Measurements from ENCODE around the gene ST8SIA4.

ST8SIA4 gene

DNA sequence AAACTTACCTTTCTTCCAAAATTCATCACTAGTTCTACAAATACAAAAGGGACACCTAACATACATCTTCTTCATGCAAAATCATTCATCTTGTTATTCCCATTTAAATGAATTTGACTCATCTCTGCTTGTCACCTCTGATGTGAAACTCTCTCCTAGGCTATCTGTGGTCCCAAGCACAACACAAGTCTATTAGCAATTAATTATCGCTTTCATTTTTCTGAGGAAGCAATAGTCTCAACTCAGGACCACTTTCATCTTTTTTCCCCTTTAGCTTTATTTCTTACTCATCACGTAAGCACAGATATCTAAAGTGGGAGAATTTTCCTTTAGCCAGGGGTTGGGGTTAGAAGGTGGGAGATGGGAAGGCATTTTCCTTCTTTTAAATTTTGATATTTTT, 131.9 kb downstream of the ST8SIA4 start:
- TF ChIP-seq, protein P1, sequence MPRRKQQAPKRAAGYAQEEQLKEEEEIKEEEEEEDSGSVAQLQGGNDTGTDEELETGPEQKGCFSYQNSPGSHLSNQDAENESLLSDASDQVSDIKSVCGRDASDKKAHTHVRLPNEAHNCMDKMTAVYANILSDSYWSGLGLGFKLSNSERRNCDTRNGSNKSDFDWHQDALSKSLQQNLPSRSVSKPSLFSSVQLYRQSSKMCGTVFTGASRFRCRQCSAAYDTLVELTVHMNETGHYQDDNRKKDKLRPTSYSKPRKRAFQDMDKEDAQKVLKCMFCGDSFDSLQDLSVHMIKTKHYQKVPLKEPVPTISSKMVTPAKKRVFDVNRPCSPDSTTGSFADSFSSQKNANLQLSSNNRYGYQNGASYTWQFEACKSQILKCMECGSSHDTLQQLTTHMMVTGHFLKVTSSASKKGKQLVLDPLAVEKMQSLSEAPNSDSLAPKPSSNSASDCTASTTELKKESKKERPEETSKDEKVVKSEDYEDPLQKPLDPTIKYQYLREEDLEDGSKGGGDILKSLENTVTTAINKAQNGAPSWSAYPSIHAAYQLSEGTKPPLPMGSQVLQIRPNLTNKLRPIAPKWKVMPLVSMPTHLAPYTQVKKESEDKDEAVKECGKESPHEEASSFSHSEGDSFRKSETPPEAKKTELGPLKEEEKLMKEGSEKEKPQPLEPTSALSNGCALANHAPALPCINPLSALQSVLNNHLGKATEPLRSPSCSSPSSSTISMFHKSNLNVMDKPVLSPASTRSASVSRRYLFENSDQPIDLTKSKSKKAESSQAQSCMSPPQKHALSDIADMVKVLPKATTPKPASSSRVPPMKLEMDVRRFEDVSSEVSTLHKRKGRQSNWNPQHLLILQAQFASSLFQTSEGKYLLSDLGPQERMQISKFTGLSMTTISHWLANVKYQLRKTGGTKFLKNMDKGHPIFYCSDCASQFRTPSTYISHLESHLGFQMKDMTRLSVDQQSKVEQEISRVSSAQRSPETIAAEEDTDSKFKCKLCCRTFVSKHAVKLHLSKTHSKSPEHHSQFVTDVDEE (CRISPR knock-in tag; IDR thresholded peaks at IDR 0.05) = no peak
- TF ChIP-seq GLIS3 (CRISPR knock-in tag; IDR thresholded peaks at IDR 0.05) (no peak), TOX (CRISPR knock-in tag; IDR thresholded peaks at IDR 0.05; ENCODE audit: borderline replicate concordance) (no peak), ZNF565 (CRISPR knock-in tag; conservative IDR thresholded peaks at IDR 0.05; ENCODE audit: low read depth) (no peak), TCF4 (CRISPR knock-in tag; IDR thresholded peaks at IDR 0.05; ENCODE audit: borderline replicate concordance) (no peak)
- TF ChIP-seq, protein P2, sequence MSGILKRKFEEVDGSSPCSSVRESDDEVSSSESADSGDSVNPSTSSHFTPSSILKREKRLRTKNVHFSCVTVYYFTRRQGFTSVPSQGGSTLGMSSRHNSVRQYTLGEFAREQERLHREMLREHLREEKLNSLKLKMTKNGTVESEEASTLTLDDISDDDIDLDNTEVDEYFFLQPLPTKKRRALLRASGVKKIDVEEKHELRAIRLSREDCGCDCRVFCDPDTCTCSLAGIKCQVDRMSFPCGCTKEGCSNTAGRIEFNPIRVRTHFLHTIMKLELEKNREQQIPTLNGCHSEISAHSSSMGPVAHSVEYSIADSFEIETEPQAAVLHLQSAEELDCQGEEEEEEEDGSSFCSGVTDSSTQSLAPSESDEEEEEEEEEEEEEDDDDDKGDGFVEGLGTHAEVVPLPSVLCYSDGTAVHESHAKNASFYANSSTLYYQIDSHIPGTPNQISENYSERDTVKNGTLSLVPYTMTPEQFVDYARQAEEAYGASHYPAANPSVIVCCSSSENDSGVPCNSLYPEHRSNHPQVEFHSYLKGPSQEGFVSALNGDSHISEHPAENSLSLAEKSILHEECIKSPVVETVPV (CRISPR knock-in tag; IDR thresholded peaks at IDR 0.05) = no peak
- ATAC-seq = no peak

DNA sequence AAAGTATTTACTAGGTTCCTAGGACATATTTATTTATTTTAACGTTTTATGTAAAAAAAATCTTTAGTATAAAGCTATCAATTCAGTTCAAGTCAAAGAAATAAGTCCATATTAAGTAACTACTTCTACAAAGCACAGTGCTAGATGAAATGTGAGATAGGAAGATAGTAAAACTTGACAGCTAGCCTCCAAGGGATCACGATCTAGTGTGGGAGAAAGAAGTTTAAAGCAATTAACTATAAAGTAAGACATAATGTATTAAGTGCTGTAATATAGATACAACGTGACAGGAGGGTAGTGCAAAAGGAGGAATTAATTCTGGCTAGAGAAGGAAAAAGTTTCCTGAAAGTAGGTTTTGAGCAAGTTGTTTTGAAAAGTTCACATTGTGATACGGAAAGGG, 134.9 kb downstream of the ST8SIA4 start:
- ATAC-seq = no peak
- TF ChIP-seq TCF4 (CRISPR knock-in tag; IDR thresholded peaks at IDR 0.05; ENCODE audit: borderline replicate concordance) = no peak
- TF ChIP-seq ZNF565 (CRISPR knock-in tag; conservative IDR thresholded peaks at IDR 0.05; ENCODE audit: low read depth) = no peak

DNA sequence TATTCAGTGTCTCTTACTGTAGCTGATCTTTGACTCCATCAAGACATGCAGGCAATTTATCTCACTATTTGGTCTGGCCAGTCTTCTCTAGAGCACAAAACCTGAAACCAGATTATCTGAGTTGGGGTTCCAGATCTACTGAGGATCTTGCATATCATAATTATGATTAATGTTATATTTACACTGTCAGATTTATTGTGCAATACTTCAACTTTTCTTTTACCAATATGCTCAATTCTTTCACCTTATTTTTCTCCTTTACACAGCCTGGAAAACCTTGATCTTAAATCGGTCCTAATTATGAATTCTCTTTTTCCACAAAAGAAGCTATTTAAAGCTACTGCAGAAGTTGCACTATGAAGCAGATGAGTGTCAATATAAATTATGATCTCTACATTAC, 140.1 kb downstream of the ST8SIA4 start:
- no peak for ATAC-seq
- TF ChIP-seq, protein P2 (CRISPR knock-in tag; IDR thresholded peaks at IDR 0.05) = no peak
- TF ChIP-seq ZNF8 (CRISPR knock-in tag; IDR thresholded peaks at IDR 0.05) = no peak
- no peak for TF ChIP-seq BACH2 (CRISPR knock-in tag; IDR thresholded peaks at IDR 0.05; ENCODE audit: borderline replicate concordance)
- TF ChIP-seq, protein P1 (CRISPR knock-in tag; IDR thresholded peaks at IDR 0.05) = no peak
- TF ChIP-seq, protein P3, sequence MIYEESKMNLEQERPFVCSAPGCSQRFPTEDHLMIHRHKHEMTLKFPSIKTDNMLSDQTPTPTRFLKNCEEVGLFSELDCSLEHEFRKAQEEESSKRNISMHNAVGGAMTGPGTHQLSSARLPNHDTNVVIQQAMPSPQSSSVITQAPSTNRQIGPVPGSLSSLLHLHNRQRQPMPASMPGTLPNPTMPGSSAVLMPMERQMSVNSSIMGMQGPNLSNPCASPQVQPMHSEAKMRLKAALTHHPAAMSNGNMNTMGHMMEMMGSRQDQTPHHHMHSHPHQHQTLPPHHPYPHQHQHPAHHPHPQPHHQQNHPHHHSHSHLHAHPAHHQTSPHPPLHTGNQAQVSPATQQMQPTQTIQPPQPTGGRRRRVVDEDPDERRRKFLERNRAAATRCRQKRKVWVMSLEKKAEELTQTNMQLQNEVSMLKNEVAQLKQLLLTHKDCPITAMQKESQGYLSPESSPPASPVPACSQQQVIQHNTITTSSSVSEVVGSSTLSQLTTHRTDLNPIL (CRISPR knock-in tag; IDR thresholded peaks at IDR 0.05; ENCODE audit: low read depth) = no peak

DNA sequence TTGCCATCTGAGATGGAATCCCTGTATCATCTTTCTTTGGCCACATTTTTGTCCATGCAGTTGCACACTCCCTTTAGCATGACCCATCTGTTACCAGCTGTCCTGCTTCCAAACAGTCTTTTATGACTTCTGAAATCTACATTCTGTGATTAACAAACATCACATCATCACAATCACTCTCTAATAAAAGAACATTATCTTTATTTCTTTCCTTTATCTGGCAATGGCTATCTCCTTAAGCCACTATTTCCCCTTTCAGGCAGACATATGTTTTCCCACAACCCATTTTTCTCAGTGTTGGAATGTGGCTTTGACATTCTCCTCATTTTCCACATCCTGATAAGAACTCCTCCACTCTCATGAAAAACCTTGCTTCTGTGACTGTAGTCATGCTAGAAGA, 141.0 kb downstream of the ST8SIA4 start:
- peak; percentile 37; the same call in 1 of the 3 replicates for ATAC-seq
- TF ChIP-seq, protein P1 (CRISPR knock-in tag; IDR thresholded peaks at IDR 0.05) = no peak
- TF ChIP-seq ESRRG (CRISPR knock-in tag; IDR thresholded peaks at IDR 0.05) (no peak), RARB (CRISPR knock-in tag; IDR thresholded peaks at IDR 0.05) (no peak), ISL1 (CRISPR knock-in tag; IDR thresholded peaks at IDR 0.05) (peak; percentile 52), ZC3H10 (CRISPR knock-in tag; IDR thresholded peaks at IDR 0.05) (no peak), SNAI2 (CRISPR knock-in tag; IDR thresholded peaks at IDR 0.05) (no peak)
- TF ChIP-seq, protein P3 (CRISPR knock-in tag; IDR thresholded peaks at IDR 0.05; ENCODE audit: low read depth) = no peak

Measured in SK-N-SH treated with all-trans-retinoic acid at 6 μM for 48 hours (cell line).